Vagina (tissue), 2 donors: ENCODE data around the gene ZNF534. TPM values are rescaled to one million over a fixed set of nuclear protein-coding genes. Genes with fewer than 3 reads are reported as not detected.
A peak's percentile ranks its signal among the peaks of the same experiment; 100 is the strongest.

Experiments used
- DNase-seq, 2 donors: peaks; one replicate each; pipeline ENCODE4 v3.0.0-alpha.2; 2017; ENCODE audit errors: extremely low spot score in 2 of 2
- H3K27ac ChIP-seq: fragments of 200-600 bp; sonication (generic); one replicate; pipeline ENCODE4 v1.5.1; 2019
- H3K27me3 ChIP-seq: fragments of 200-600 bp; sonication (generic); one replicate; pipeline ENCODE4 v1.5.1; 2019
- H3K36me3 ChIP-seq, 2 donors: fragments of 200-600 bp; sonication (generic); one replicate each; pipeline ENCODE4 v1.5.1; 2017 to 2019
- H3K4me1 ChIP-seq: fragments of 200-600 bp; sonication (generic); one replicate; pipeline ENCODE4 v1.5.1; 2019
- H3K4me3 ChIP-seq, 2 donors: fragments of 200-600 bp; sonication (generic); 1 replicate in 1 of 2; 2 replicates in 1 of 2; pipeline ENCODE4 v1.5.1; 2016 to 2019
- H3K9me3 ChIP-seq: fragments of 200-600 bp; sonication (generic); one replicate; pipeline ENCODE4 v1.5.1; 2019
- POLR2A ChIP-seq, 2 donors: fragments of 450-650 bp; IDR thresholded peaks; one replicate each; pipeline ENCODE4 v1.6.1; 2017; ENCODE audit warnings: antibody characterized with exemption in 2 of 2, mild to moderate bottlenecking in 2 of 2, moderate library complexity in 2 of 2
- POLR2AphosphoS5 ChIP-seq, 2 donors: sonication (generic); formaldehyde crosslinking; IDR thresholded peaks; one replicate each; pipeline ENCODE4 v1.9.0; 2017; ENCODE audit warnings: antibody characterized with exemption in 2 of 2, mild to moderate bottlenecking in 2 of 2, low read depth in 1 of 2; ENCODE audit not compliant: insufficient read depth in 1 of 2
- intact Hi-C: fragments of 100-400 bp; cut with DNase I; formaldehyde crosslinking; loops from one replicate; pipeline ENCODE4 v1.15.1; 2023
- total RNA-seq: library from RNA; depleted of rRNA; stranded (reverse); fragments of >200 nt; gene quantifications from one replicate; pipeline ENCODE4 v1.2.3, GENCODE V29; 2016
- TF ChIP-seq, protein P1 (sequence below), 3 experiments: fragments of 450-650 bp in 2 of 3; fragments of 200-600 bp in 1 of 3; sonication (generic) in 1 of 3; IDR thresholded peaks; one replicate each; pipeline ENCODE4 v1.5.1; 2017 to 2019; ENCODE audit warnings: antibody characterized with exemption in 3 of 3, mild to moderate bottlenecking in 2 of 3, moderate library complexity in 2 of 3

ZNF534 gene
- total RNA-seq, 1 donor from 2014 or later, result not detected

DNA sequence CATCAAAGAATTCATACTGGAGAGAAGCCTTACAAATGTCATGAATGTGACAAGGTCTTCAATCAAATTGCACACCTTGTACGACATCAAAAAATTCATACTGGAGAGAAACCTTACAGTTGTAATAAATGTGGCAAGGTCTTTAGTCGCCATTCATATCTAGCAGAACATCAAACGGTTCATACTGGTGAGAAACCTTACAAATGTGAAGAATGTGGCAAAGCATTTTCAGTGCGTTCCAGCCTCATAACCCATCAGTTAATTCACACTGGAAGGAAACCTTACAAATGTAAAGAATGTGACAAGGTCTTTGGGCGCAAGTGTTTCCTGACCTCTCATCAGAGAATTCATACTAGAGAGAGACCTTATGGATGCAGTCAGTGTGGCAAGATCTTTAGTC, 13.2 kb upstream of the ZNF534 start:
- Histone ChIP-seq H3K4me3 (no peak overlapping the region), H3K4me1 (no peaks in the 10 kb centered on the region), H3K27me3 (no peaks in the 10 kb centered on the region), H3K36me3 (peaks cover 0 to 36% of the 10 kb centered on the region in 2 donors), H3K9me3 (peaks cover 59% of the 10 kb centered on the region), H3K27ac (no peak overlapping the region)
- no peak for DNase-seq
- TF ChIP-seq POLR2A (IDR thresholded peaks at IDR 0.05), result no peak
- no peak for TF ChIP-seq POLR2AphosphoS5 (IDR thresholded peaks at IDR 0.05; ENCODE audit: insufficient read depth in 1 of 2, low read depth in 1 of 2)
- TF ChIP-seq, protein P1, sequence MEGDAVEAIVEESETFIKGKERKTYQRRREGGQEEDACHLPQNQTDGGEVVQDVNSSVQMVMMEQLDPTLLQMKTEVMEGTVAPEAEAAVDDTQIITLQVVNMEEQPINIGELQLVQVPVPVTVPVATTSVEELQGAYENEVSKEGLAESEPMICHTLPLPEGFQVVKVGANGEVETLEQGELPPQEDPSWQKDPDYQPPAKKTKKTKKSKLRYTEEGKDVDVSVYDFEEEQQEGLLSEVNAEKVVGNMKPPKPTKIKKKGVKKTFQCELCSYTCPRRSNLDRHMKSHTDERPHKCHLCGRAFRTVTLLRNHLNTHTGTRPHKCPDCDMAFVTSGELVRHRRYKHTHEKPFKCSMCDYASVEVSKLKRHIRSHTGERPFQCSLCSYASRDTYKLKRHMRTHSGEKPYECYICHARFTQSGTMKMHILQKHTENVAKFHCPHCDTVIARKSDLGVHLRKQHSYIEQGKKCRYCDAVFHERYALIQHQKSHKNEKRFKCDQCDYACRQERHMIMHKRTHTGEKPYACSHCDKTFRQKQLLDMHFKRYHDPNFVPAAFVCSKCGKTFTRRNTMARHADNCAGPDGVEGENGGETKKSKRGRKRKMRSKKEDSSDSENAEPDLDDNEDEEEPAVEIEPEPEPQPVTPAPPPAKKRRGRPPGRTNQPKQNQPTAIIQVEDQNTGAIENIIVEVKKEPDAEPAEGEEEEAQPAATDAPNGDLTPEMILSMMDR (IDR thresholded peaks at IDR 0.05), result no peak
- intact Hi-C loops, result no loop called here

DNA sequence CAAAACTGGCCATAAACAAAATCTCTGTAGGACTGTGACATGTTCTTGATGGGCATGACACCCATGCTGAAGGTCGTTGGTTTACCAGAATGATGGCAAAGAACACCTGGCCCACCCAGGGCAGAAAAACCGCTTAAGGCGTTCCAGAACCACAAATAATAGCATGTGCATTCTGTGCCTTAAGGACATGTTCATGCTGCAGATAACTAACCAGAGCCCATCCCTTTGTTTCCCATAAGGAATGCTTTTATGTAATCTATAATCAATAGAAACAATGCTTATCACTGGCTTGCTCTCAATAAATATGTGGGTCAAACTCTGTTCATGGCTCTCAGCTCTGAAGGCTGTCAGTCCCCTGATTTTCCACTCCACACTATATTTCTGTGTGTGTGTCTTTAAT, 13.2 kb downstream of the ZNF534 start:
- TF ChIP-seq POLR2AphosphoS5 (IDR thresholded peaks at IDR 0.05; ENCODE audit: insufficient read depth in 1 of 2, low read depth in 1 of 2), result no peak
- no peak for TF ChIP-seq POLR2A (IDR thresholded peaks at IDR 0.05)
- TF ChIP-seq, protein P1 (IDR thresholded peaks at IDR 0.05), result no peak
- Histone ChIP-seq H3K4me1 (no peaks in the 10 kb centered on the region), H3K4me3 (no peak overlapping the region), H3K9me3 (peaks cover 5% of the 10 kb centered on the region), H3K27ac (no peak overlapping the region), H3K36me3 (peaks cover 0 to 7% of the 10 kb centered on the region in 2 donors), H3K27me3 (no peaks in the 10 kb centered on the region)
- intact Hi-C loops, result no loop called here
- no peak for DNase-seq

DNA sequence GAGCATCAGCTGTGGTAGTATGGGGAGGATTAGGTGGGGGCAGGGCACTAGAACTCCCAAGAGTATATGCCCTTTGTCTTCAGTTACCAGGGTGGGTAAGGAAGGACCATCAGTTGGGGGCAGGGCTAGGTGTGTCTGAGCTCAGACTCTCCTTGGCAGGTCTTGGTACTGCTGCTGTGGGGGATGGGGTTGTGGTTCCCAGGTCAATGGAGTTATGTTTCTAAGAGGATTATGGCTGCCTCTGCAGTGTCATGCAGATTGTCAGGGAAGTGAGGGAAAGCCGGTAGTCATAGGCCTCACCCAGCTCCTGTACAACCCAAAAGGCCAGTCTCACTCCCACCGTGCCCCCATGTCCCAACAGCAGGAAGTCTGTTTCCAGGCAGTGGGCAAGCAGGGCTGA, 15.6 kb downstream of the ZNF534 start:
- peaks cover 5% of the 10 kb centered on the region for H3K9me3 ChIP-seq

DNA sequence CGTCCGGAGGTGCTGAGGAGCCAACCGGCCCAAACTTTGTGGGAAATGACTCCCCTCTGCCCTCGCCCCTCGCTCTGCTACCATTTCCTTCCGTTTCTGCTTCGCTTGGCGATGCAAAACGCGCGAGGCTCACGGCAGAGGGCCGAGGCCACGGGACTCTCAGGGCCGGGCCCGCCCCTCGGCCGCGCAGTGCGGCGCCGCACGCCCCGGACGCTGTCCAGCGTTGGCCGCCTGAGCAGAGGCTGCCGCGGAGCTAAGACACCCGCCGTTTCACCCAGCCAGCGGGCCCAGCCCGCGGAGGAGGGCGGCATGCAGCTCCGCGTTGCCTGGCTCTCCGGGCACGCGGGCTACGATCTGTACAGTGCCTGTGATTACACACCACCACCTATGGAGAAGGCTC, 22.3 kb downstream of the ZNF534 start:
- TF ChIP-seq POLR2A (IDR thresholded peaks at IDR 0.05) (no peak), POLR2AphosphoS5 (IDR thresholded peaks at IDR 0.05; ENCODE audit: insufficient read depth in 1 of 2, low read depth in 1 of 2) (no peak)
- TF ChIP-seq, protein P1 (IDR thresholded peaks at IDR 0.05), result no peak
- no peak for DNase-seq
- H3K36me3 ChIP-seq, result peaks cover 0 to 10% of the 10 kb centered on the region in 2 donors

More for the DNA sequence above, 15.6 kb downstream of the ZNF534 start:
- DNase-seq, result no peak
- no peaks in the 10 kb centered on the region for H3K4me1 ChIP-seq
- no peak overlapping the region for H3K27ac ChIP-seq
- intact Hi-C loops, result no loop called here
- no peak overlapping the region for H3K4me3 ChIP-seq
- no peaks in the 10 kb centered on the region for H3K36me3 ChIP-seq
- TF ChIP-seq, protein P1 (IDR thresholded peaks at IDR 0.05), result no peak
- TF ChIP-seq POLR2A (IDR thresholded peaks at IDR 0.05) (no peak), POLR2AphosphoS5 (IDR thresholded peaks at IDR 0.05; ENCODE audit: insufficient read depth in 1 of 2, low read depth in 1 of 2) (no peak)
- H3K27me3 ChIP-seq, result no peaks in the 10 kb centered on the region

DNA sequence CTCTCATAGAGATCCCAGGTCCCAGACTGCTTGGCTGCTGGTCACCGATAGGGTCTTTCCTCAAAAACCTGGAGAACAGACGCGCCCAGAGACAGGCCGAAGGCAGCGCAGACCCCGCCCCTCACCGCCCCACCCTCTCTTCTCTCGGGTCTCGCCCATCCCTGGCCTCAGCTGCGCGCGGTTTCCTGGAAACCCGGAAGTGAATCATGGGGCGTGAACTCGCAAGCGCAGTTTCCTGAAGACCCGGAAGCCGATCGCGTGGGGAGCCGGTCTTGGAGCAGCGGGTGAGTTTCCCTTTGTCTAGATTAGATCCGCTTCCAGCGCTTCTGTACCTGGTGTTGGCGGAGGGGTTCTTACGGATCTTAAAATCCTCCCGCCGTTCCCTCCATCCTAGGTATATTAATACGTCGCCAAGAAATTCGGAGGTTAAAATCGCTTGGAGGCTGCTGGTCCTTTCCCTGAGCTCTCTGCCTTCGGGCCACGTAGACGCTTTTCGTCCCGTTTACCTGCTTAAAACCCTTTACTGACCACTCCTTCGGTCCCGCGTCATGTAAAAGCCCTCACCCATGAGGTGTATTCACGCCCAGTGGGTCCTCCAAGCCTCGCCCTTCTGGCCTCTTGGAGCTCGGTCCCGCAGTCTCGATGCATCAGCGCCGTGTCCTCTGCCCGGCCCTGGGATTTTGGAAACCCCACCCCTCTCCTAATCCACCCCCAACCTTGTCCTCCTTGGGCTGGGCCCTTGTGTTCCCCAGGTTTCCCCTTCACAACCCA, 24.6 kb downstream of the ZNF534 start, which contains the start of gene ZNF578:
Gene ZNF578 (plus strand): TSS at position 230 of the 771 bp plus-strand sequence. CDS start 48,293 bp downstream, outside the sequence.
- peaks cover 3 to 33% of the 10 kb centered on the region in 2 donors for H3K36me3 ChIP-seq
- TF ChIP-seq POLR2AphosphoS5 (IDR thresholded peaks at IDR 0.05; ENCODE audit: insufficient read depth in 1 of 2, low read depth in 1 of 2), result no peak
- TF ChIP-seq, protein P1 (IDR thresholded peaks at IDR 0.05), result no peak
- no peak for TF ChIP-seq POLR2A (IDR thresholded peaks at IDR 0.05)
- DNase-seq, result no peak

More for the DNA sequence above, 22.3 kb downstream of the ZNF534 start:
- Histone ChIP-seq H3K27me3 (no peaks in the 10 kb centered on the region), H3K27ac (no peak overlapping the region), H3K4me3 (no peak overlapping the region), H3K4me1 (peaks cover 6% of the 10 kb centered on the region), H3K9me3 (peaks cover 18% of the 10 kb centered on the region)
- intact Hi-C loops, result no loop called here

More for the DNA sequence above, 24.6 kb downstream of the ZNF534 start, which contains the start of gene ZNF578:
- H3K4me1 ChIP-seq, result peaks cover 6% of the 10 kb centered on the region
- H3K9me3 ChIP-seq, result peaks cover 25% of the 10 kb centered on the region
- no peak within 1 kb of the TSS for H3K27ac ChIP-seq
- peak within 1 kb of the TSS; percentile 55 to 59 for H3K4me3 ChIP-seq
- intact Hi-C loops, result no loop called here
- no peaks in the 10 kb centered on the region for H3K27me3 ChIP-seq
